Panc1 (cell line): Measurements from ENCODE around the gene PERCC1. TPM values are rescaled to one million over a fixed set of nuclear protein-coding genes. Genes with fewer than 3 reads are reported as not detected.

Experiments
- ATAC-seq: fragments of 200-7000 bp; cut with Tn5 transposase; 2 replicates; pipeline ENCODE4 v1.9.1; 2020; ENCODE audit warnings: mild to moderate bottlenecking, moderate library complexity
- BruUV-seq: library from RNA; stranded (reverse); fragments of 400-500 nt; replicated peaks from 2 replicates; lab custom pipeline; 2021; lab: Mats Ljungman, UMichigan
- CTCF ChIA-PET: fragments of 300-600 bp; sonication (Branson Sonifier 250); formaldehyde crosslinking; loops from one replicate; lab custom pipeline; 2022; ENCODE audit warnings: antibody characterized with exemption; lab: Charles Lee
- POLR2A ChIA-PET: fragments of 300-600 bp; sonication (Branson Sonifier 250); formaldehyde crosslinking; loops from one replicate; lab custom pipeline; 2022; ENCODE audit warnings: antibody characterized with exemption; lab: Charles Lee
- DNase-seq: peaks from one replicate; pipeline ENCODE4 v3.0.0-alpha.2; 2010; ENCODE audit warnings: low read depth, low spot score
- H3K27ac ChIP-seq: 2 replicates; pipeline ENCODE4 v1.5.1; 2011; ENCODE audit warnings: mild to moderate bottlenecking, low read length, inconsistent platforms
- H3K27me3 ChIP-seq: fragments of 200-500 bp; sonication (Bioruptor generic); 2 replicates; pipeline ENCODE4 v1.6.0; 2014; ENCODE audit warnings: low read length, inconsistent platforms; ENCODE audit not compliant: control insufficient read depth, insufficient read depth
- H3K36me3 ChIP-seq: fragments of 200-500 bp; sonication (Bioruptor generic); 2 replicates; pipeline ENCODE4 v1.5.1; 2014; ENCODE audit warnings: inconsistent platforms, mild to moderate bottlenecking, low read length, moderate library complexity; ENCODE audit not compliant: control insufficient read depth, insufficient read depth
- H3K4me1 ChIP-seq: 2 replicates; pipeline ENCODE4 v1.5.1; 2011; ENCODE audit warnings: inconsistent platforms, mild to moderate bottlenecking, low read length, moderate library complexity; ENCODE audit not compliant: control insufficient read depth, insufficient read depth
- H3K4me3 ChIP-seq, 2 experiments: 2 replicates each; pipeline ENCODE4 v1.5.1; 2011 to 2012; ENCODE audit warnings: low read depth in 2 of 2, low read length in 2 of 2, mild to moderate bottlenecking in 2 of 2, inconsistent platforms in 1 of 2, moderate library complexity in 1 of 2
- H3K9me3 ChIP-seq: fragments of 200-500 bp; sonication (Bioruptor generic); 2 replicates; pipeline ENCODE4 v1.5.1; 2014; ENCODE audit warnings: low read depth, mild to moderate bottlenecking, inconsistent platforms, low read length, moderate library complexity; ENCODE audit not compliant: control insufficient read depth, insufficient read depth
- POLR2AphosphoS5 ChIP-seq: IDR thresholded peaks from 2 replicates; pipeline ENCODE4 v1.6.1; 2012; ENCODE audit warnings: mild to moderate bottlenecking, low read depth, low read length, moderate library complexity
- REST ChIP-seq, 2 experiments: IDR thresholded peaks; 2 replicates each; pipeline ENCODE4 v1.6.1; 2011 to 2012; ENCODE audit warnings: low read depth in 2 of 2, control low read depth in 1 of 2, low read length in 1 of 2, mild to moderate bottlenecking in 1 of 2, moderate library complexity in 1 of 2; ENCODE audit not compliant: insufficient read depth in 1 of 2
- SIN3A ChIP-seq: IDR thresholded peaks from 2 replicates; pipeline ENCODE4 v1.6.1; 2012; ENCODE audit warnings: low read depth, mild to moderate bottlenecking, low read length, moderate library complexity, borderline replicate concordance; ENCODE audit not compliant: insufficient read depth
- TCF7L2 ChIP-seq: IDR thresholded peaks from 2 replicates; pipeline ENCODE4 v1.6.1; 2011; ENCODE audit warnings: mild to moderate bottlenecking, low read depth, low read length, inconsistent platforms
- in situ Hi-C: cut with HindIII; loops from 2 replicates; pipeline ENCODE4 v1.10.0; 2016; ENCODE audit warnings: low sequenced_read_pairs, low pct_unique_long_range_greater_than_20kb
- intact Hi-C: fragments of 100-400 bp; cut with micrococcal nuclease; formaldehyde crosslinking; loops from one replicate; pipeline ENCODE4 v1.10.0; 2022; ENCODE audit not compliant: unreplicated experiment
- total RNA-seq: library from RNA; stranded (reverse); gene quantifications from one replicate; pipeline ENCODE4 v1.2.1, GENCODE V29; 2021; ENCODE audit not compliant: unreplicated experiment
- TF ChIP-seq, protein P1 (sequence below): fragments of 450-650 bp; IDR thresholded peaks from 2 replicates; pipeline ENCODE4 v1.5.1; 2017; ENCODE audit warnings: mild to moderate bottlenecking

The PERCC1 gene
- total RNA-seq, 1 experiment from 2014 or later, result not detected

DNA sequence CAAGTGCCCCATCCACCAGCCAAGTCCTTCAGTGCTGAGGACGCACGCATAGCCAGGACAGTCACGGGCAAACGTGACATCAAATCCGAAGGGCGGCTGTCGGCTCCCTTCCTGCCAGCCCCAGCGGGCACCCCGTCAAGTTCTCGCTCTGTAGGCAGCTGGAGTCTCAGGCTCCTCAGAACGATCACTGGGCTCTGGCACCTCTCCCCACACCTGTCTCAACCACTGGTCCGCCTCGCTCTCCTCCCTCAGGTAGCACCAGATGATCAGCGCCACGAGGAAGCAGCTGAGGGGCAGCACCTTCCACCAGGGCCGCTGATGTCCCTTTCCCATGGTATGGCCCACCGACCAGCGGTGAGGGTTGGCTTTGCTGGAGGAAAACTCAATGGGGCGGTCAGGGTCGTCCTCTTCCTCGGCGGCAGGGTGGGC is 10.8 kb upstream of the PERCC1 start:
- Histone ChIP-seq H3K27me3 (no peaks in the 10 kb centered on the region), H3K4me3 (peak overlapping the region; percentile 95 to 97), H3K4me1 (peaks cover 8% of the 10 kb centered on the region; the same call in 1 of the 2 replicates), H3K36me3 (peaks cover 2% of the 10 kb centered on the region; the same call in 1 of the 2 replicates), H3K27ac (peak overlapping the region; percentile 96), H3K9me3 (no peaks in the 10 kb centered on the region)
- ChIA-PET CTCF (no interaction called here), POLR2A (interaction anchor here (0.7 to 0.9 kb wide), 2 partner anchors 15 to 326 kb away, joined by 3 read pairs; no protein-coding TSS in a partner anchor)
- intact Hi-C loops, result no loop called here
- peak; percentile 41 for ATAC-seq
- TSS peak; percentile 96 for BruUV-seq
- DNase-seq, result no peak
- TF ChIP-seq REST (IDR thresholded peaks at IDR 0.05; ENCODE audit: insufficient read depth in 1 of 2, low read depth in 2 of 2, low read length in 1 of 2) (no peak), TCF7L2 (no peak), POLR2AphosphoS5 (no peak)
- in situ Hi-C loops, result no loop called here

- CTCF ChIA-PET, result no interaction called here
- DNase-seq (no peak), ATAC-seq (no peak)
- TF ChIP-seq REST (IDR thresholded peaks at IDR 0.05; ENCODE audit: insufficient read depth in 1 of 2, low read depth in 2 of 2, low read length in 1 of 2) (no peak), TCF7L2 (no peak), SIN3A (no peak), POLR2AphosphoS5 (no peak)
- TF ChIP-seq, protein P1, sequence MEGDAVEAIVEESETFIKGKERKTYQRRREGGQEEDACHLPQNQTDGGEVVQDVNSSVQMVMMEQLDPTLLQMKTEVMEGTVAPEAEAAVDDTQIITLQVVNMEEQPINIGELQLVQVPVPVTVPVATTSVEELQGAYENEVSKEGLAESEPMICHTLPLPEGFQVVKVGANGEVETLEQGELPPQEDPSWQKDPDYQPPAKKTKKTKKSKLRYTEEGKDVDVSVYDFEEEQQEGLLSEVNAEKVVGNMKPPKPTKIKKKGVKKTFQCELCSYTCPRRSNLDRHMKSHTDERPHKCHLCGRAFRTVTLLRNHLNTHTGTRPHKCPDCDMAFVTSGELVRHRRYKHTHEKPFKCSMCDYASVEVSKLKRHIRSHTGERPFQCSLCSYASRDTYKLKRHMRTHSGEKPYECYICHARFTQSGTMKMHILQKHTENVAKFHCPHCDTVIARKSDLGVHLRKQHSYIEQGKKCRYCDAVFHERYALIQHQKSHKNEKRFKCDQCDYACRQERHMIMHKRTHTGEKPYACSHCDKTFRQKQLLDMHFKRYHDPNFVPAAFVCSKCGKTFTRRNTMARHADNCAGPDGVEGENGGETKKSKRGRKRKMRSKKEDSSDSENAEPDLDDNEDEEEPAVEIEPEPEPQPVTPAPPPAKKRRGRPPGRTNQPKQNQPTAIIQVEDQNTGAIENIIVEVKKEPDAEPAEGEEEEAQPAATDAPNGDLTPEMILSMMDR, result no peak
- Histone ChIP-seq H3K27ac (no peak overlapping the region; the same call in 1 of the 2 replicates), H3K4me3 (no peak overlapping the region), H3K4me1 (no peaks in the 10 kb centered on the region), H3K27me3 (no peaks in the 10 kb centered on the region), H3K36me3 (peaks cover 2% of the 10 kb centered on the region; the same call in 1 of the 2 replicates), H3K9me3 (no peaks in the 10 kb centered on the region)
- POLR2A ChIA-PET, result no interaction called here
- intact Hi-C loops (no loop called here), in situ Hi-C loops (no loop called here)
- no TSS peak for BruUV-seq
Measured at GRCh38 chr16:1422076-1422475, 8.8 kb upstream of the PERCC1 start.
